ENCODE measurements around the gene APLN.

APLN gene

DNA sequence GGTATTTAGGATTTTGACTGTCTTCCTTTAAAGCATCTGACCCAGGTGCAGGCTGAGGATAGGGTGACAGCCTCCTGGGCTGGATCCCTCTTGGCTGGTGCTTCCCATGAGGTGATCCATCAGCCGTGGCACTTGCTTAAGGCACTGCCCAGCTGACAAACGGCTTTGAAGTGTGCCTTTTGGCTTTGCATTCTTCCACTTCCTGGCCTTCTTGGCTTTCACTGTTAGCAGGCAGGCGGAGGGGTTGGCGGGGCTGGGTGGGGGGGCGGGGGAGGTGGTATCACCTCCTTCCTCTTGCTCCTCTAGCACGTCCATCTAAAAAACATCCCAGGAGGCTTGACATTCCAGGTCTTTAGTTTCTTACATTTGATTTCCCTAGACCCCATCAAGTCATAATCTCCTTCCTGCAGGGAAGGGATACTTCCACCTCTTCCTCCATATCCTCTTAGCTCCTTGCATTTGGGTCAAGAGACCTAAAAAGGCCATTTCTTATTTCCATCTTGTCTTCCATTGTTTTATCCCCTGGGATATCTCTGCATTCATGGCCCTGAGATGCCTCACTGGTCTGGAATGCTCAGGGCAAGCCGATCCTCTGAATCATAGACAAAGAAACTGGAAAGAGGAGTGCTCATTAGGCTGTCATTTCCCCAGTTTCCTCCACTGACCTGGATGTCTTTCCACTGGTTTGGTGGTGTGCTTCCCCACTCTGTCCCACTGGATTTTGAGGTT lies 11.3 kb upstream of the APLN start:
- TF ChIP-seq, protein P1, sequence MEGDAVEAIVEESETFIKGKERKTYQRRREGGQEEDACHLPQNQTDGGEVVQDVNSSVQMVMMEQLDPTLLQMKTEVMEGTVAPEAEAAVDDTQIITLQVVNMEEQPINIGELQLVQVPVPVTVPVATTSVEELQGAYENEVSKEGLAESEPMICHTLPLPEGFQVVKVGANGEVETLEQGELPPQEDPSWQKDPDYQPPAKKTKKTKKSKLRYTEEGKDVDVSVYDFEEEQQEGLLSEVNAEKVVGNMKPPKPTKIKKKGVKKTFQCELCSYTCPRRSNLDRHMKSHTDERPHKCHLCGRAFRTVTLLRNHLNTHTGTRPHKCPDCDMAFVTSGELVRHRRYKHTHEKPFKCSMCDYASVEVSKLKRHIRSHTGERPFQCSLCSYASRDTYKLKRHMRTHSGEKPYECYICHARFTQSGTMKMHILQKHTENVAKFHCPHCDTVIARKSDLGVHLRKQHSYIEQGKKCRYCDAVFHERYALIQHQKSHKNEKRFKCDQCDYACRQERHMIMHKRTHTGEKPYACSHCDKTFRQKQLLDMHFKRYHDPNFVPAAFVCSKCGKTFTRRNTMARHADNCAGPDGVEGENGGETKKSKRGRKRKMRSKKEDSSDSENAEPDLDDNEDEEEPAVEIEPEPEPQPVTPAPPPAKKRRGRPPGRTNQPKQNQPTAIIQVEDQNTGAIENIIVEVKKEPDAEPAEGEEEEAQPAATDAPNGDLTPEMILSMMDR (IDR thresholded peaks at IDR 0.05; ENCODE audit: insufficient read depth, low read depth, low read length, missing control alignments) = no peak
- DNase-seq (ENCODE audit: low read depth) = peak; percentile 71
- H3K4me3 ChIP-seq (ENCODE audit: low read length) = no peak overlapping the region

- no peak overlapping the region for H3K4me3 ChIP-seq (ENCODE audit: low read length)
- TF ChIP-seq, protein P1 (IDR thresholded peaks at IDR 0.05; ENCODE audit: insufficient read depth, low read depth, low read length, missing control alignments) = no peak
- DNase-seq (ENCODE audit: low read depth) = no peak
These were observed 8.4 kb upstream of the APLN start for GRCh38 chrX:129663171-129663570.

GRCh38 chrX:129661369-129661768 lies 6.6 kb upstream of the APLN start:
- no peak for DNase-seq (ENCODE audit: low read depth)
- TF ChIP-seq, protein P1 (IDR thresholded peaks at IDR 0.05; ENCODE audit: insufficient read depth, low read depth, low read length, missing control alignments) = no peak
- H3K4me3 ChIP-seq (ENCODE audit: low read length) = no peak overlapping the region

DNA sequence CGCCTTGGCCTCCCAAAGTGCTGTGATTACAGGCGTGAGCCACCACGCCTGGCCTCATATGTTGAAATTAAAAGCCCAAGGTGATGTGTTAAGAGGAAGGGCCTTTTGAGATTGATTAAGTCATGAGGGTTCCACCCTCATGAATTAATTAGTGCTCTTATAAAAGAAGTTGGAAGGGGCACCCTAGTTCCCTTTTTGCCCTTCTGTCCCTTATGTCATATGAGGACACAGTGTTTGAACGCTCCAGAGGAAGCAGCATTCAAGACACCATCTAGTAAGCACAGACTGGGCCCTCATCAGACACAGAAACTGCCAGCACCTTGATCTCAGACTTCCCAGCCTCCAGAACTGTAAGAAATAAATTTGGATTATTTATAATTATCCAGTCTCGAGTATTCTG lies 5.1 kb upstream of the APLN start:
- DNase-seq (ENCODE audit: low read depth) = no peak
- no peak overlapping the region for H3K4me3 ChIP-seq (ENCODE audit: low read length)
- TF ChIP-seq, protein P1 (IDR thresholded peaks at IDR 0.05; ENCODE audit: insufficient read depth, low read depth, low read length, missing control alignments) = no peak

- TF ChIP-seq, protein P1 (IDR thresholded peaks at IDR 0.05; ENCODE audit: insufficient read depth, low read depth, low read length, missing control alignments) = no peak
- DNase-seq (ENCODE audit: low read depth) = no peak
- no peak overlapping the region for H3K4me3 ChIP-seq (ENCODE audit: low read length)
These were observed 4.4 kb upstream of the APLN start for GRCh38 chrX:129659141-129659540.

- no peak for DNase-seq (ENCODE audit: low read depth)
- TF ChIP-seq, protein P1 (IDR thresholded peaks at IDR 0.05; ENCODE audit: insufficient read depth, low read depth, low read length, missing control alignments) = no peak
- no peak overlapping the region for H3K4me3 ChIP-seq (ENCODE audit: low read length)
These were observed 3.7 kb upstream of the APLN start for GRCh38 chrX:129658429-129658828.

All from epithelial cell of esophagus (primary cell).